Measurements from ENCODE around the gene SLC2A2. TPM values are rescaled to one million over a fixed set of nuclear protein-coding genes. Genes with fewer than 3 reads are reported as not detected.
A peak's percentile ranks its signal among the peaks of the same experiment; 100 is the strongest.

The SLC2A2 gene
- polyA plus RNA-seq (2013) = not detected in 2 replicates

DNA sequence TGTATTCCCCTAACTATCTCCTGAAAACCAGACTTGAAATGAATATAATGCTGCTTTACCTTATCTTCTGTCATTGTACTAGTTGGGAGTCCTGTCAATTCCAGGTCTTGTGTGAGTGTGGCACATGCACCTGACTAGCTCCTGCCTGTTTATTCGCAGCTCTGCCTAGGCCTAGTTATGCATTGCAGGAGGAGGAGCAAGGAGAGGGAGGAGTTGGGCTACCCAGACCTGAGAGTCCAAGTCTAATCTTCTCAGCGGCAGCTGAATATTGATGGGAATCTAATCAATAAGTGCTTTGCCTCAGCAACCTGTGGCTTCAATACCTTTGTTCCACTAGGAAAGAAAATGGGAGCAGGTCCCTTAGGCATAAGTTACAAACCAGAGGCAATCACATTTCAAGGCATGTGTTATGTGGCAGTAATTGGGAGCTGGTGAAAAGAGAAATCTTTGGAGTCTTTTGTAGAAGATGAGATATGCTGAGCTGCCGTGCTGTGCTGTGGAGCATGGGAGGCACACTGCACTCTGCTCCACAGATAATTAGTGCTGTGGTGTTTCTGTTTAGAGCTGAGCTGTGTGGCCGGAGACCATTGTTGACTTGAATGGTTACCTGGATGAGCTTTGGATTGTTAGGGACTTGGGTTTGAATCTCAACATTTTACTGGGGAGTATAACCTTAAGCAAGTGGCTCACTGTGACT is at the start of gene SLC2A2:
SLC2A2 (minus strand) TSS at position 124 of the 697 bp plus-strand sequence; CDS start at position 74, 50 bp downstream.
- Histone ChIP-seq H2BK5ac (ENCODE audit: low read depth, low read length, poor library complexity) (no peak within 1 kb of the TSS), H3K79me2 (ENCODE audit: control insufficient read depth, insufficient read depth, low read length, poor library complexity) (no peaks in the 10 kb centered on the region), H4K91ac (ENCODE audit: low read depth, low read length) (no peak within 1 kb of the TSS), H3K27ac (ENCODE audit: low read depth, low read length) (no peak within 1 kb of the TSS), H2AFZ (ENCODE audit: insufficient read depth, low read length, poor library complexity) (no peak within 1 kb of the TSS), H4K12ac (ENCODE audit: low read depth, low read length) (no peak within 1 kb of the TSS), H2BK120ac (ENCODE audit: insufficient read depth, low read length, poor library complexity) (no peak within 1 kb of the TSS), H3K27me3 (ENCODE audit: insufficient read depth, low read length) (no peaks in the 10 kb centered on the region), H2AK5ac (ENCODE audit: low read length) (no peak within 1 kb of the TSS), H3K9ac (ENCODE audit: low read length) (no peak within 1 kb of the TSS), H3K79me1 (ENCODE audit: low read length) (no peaks in the 10 kb centered on the region), H3K4me1 (ENCODE audit: control insufficient read depth in 1 of 2, insufficient read depth in 2 of 2, low read length in 2 of 2) (peaks cover 3 to 9% of the 10 kb centered on the region in 2 experiments), H3K18ac (ENCODE audit: low read length) (no peak within 1 kb of the TSS), H2BK12ac (ENCODE audit: low read length) (no peak within 1 kb of the TSS), H3K9me3 (ENCODE audit: insufficient read depth, low read depth, low read length) (no peaks in the 10 kb centered on the region), H4K8ac (ENCODE audit: low read depth, low read length) (no peak within 1 kb of the TSS), H3K4me2 (ENCODE audit: low read length) (no peak within 1 kb of the TSS), H3K36me3 (ENCODE audit: control insufficient read depth in 1 of 2, insufficient read depth in 2 of 2, low read length in 2 of 2) (no peaks in the 10 kb centered on the region), H3K14ac (ENCODE audit: low read length) (no peak within 1 kb of the TSS), H3K4ac (ENCODE audit: low read depth, low read length) (no peak within 1 kb of the TSS), H3K4me3 (ENCODE audit: low read depth, low read length) (no peak within 1 kb of the TSS), H3K23ac (ENCODE audit: low read length) (no peak within 1 kb of the TSS)
- no peak for DNase-seq
- WGBS (ENCODE audit: extremely low coverage, insufficient coverage, insufficient read length) = no CpG with 5 or more reads among the region's 4 CpGs

DNA sequence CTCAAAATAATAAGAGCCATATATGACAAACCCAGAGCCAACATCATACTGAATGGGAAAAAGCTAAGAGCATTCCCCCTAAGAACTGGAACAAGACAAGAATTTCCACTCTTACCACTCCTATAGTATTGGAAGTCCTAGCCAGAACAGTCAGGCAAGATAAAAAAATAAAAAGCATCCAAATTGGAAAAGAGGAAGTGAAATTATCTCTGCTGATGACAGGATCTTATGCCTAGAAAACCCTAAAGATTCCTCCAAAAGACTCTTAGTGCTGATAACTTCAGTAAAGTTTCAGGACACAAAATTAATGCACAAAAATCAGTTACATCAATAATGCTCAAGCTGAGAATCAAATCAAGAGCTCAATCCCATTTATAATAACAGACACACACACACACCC is 45.9 kb upstream of the SLC2A2 start:
- Histone ChIP-seq H3K23ac (ENCODE audit: low read length) (no peak overlapping the region), H3K4me3 (ENCODE audit: low read depth, low read length) (no peak overlapping the region), H2BK120ac (ENCODE audit: insufficient read depth, low read length, poor library complexity) (no peak overlapping the region), H2BK5ac (ENCODE audit: low read depth, low read length, poor library complexity) (no peak overlapping the region), H2AFZ (ENCODE audit: insufficient read depth, low read length, poor library complexity) (no peak overlapping the region), H3K9ac (ENCODE audit: low read length) (no peak overlapping the region), H3K14ac (ENCODE audit: low read length) (no peak overlapping the region), H4K91ac (ENCODE audit: low read depth, low read length) (no peak overlapping the region), H3K79me2 (ENCODE audit: control insufficient read depth, insufficient read depth, low read length, poor library complexity) (no peaks in the 10 kb centered on the region), H3K27ac (ENCODE audit: low read depth, low read length) (no peak overlapping the region), H4K8ac (ENCODE audit: low read depth, low read length) (no peak overlapping the region), H3K4me2 (ENCODE audit: low read length) (no peak overlapping the region), H3K4me1 (ENCODE audit: control insufficient read depth in 1 of 2, insufficient read depth in 2 of 2, low read length in 2 of 2) (no peaks in the 10 kb centered on the region), H3K79me1 (ENCODE audit: low read length) (no peaks in the 10 kb centered on the region), H3K18ac (ENCODE audit: low read length) (no peak overlapping the region), H3K27me3 (ENCODE audit: insufficient read depth, low read length) (no peaks in the 10 kb centered on the region), H2AK5ac (ENCODE audit: low read length) (no peak overlapping the region), H3K4ac (ENCODE audit: low read depth, low read length) (no peak overlapping the region), H2BK12ac (ENCODE audit: low read length) (no peak overlapping the region), H3K36me3 (ENCODE audit: control insufficient read depth in 1 of 2, insufficient read depth in 2 of 2, low read length in 2 of 2) (no peaks in the 10 kb centered on the region), H4K12ac (ENCODE audit: low read depth, low read length) (no peak overlapping the region), H3K9me3 (ENCODE audit: insufficient read depth, low read depth, low read length) (no peaks in the 10 kb centered on the region)
- no peak for DNase-seq

DNA sequence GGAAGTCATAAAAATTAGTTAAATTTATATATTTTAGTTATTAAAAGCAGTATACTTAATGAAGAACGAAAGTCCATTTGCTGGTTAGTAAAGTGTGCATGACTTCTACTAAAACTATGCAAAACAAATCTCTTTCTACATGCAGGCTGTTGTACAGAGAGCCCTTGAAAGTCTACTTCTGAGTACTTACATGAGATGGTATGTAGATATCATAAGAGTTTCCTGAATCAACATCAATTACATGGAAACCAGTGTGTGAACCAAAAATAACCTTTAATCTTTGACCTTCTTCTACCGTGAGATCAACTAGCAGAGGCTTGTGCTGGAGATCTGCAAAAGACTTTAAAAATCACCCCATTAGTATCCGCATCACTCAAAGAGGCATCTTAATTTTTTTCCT is 42.1 kb upstream of the SLC2A2 start:
- H4K91ac ChIP-seq (ENCODE audit: low read depth, low read length) = no peak overlapping the region
- no peak overlapping the region for H4K12ac ChIP-seq (ENCODE audit: low read depth, low read length)
- DNase-seq = peak in 1 of 2 donors; percentile 49
- H3K79me1 ChIP-seq (ENCODE audit: low read length) = no peaks in the 10 kb centered on the region
- no peaks in the 10 kb centered on the region for H3K79me2 ChIP-seq (ENCODE audit: control insufficient read depth, insufficient read depth, low read length, poor library complexity)
- H2BK5ac ChIP-seq (ENCODE audit: low read depth, low read length, poor library complexity) = no peak overlapping the region
- no peak overlapping the region for H3K14ac ChIP-seq (ENCODE audit: low read length)
- no peaks in the 10 kb centered on the region for H3K36me3 ChIP-seq (ENCODE audit: control insufficient read depth in 1 of 2, insufficient read depth in 2 of 2, low read length in 2 of 2)
- no peaks in the 10 kb centered on the region for H3K4me1 ChIP-seq (ENCODE audit: control insufficient read depth in 1 of 2, insufficient read depth in 2 of 2, low read length in 2 of 2)
- H3K9ac ChIP-seq (ENCODE audit: low read length) = no peak overlapping the region
- H2BK12ac ChIP-seq (ENCODE audit: low read length) = no peak overlapping the region
- no peak overlapping the region for H2AFZ ChIP-seq (ENCODE audit: insufficient read depth, low read length, poor library complexity)
- H3K4me2 ChIP-seq (ENCODE audit: low read length) = no peak overlapping the region
- H2BK120ac ChIP-seq (ENCODE audit: insufficient read depth, low read length, poor library complexity) = no peak overlapping the region
- no peak overlapping the region for H3K4ac ChIP-seq (ENCODE audit: low read depth, low read length)
- no peak overlapping the region for H3K4me3 ChIP-seq (ENCODE audit: low read depth, low read length)
- H3K18ac ChIP-seq (ENCODE audit: low read length) = no peak overlapping the region
- no peak overlapping the region for H3K23ac ChIP-seq (ENCODE audit: low read length)
- no peak overlapping the region for H2AK5ac ChIP-seq (ENCODE audit: low read length)
- no peak overlapping the region for H4K8ac ChIP-seq (ENCODE audit: low read depth, low read length)
- no peak overlapping the region for H3K27ac ChIP-seq (ENCODE audit: low read depth, low read length)
- WGBS (ENCODE audit: extremely low coverage, insufficient coverage, insufficient read length) = no CpG with 5 or more reads among the region's 3 CpGs
- H3K27me3 ChIP-seq (ENCODE audit: insufficient read depth, low read length) = no peaks in the 10 kb centered on the region
- H3K9me3 ChIP-seq (ENCODE audit: insufficient read depth, low read depth, low read length) = no peaks in the 10 kb centered on the region

GRCh38 chr3:171066206-171066605 is 39.7 kb upstream of the SLC2A2 start:
- Histone ChIP-seq H2BK12ac (ENCODE audit: low read length) (no peak overlapping the region), H3K27ac (ENCODE audit: low read depth, low read length) (no peak overlapping the region), H4K8ac (ENCODE audit: low read depth, low read length) (no peak overlapping the region), H4K91ac (ENCODE audit: low read depth, low read length) (no peak overlapping the region), H4K12ac (ENCODE audit: low read depth, low read length) (no peak overlapping the region), H3K79me1 (ENCODE audit: low read length) (no peaks in the 10 kb centered on the region), H3K14ac (ENCODE audit: low read length) (no peak overlapping the region), H3K18ac (ENCODE audit: low read length) (no peak overlapping the region), H3K79me2 (ENCODE audit: control insufficient read depth, insufficient read depth, low read length, poor library complexity) (no peaks in the 10 kb centered on the region), H3K9me3 (ENCODE audit: insufficient read depth, low read depth, low read length) (no peaks in the 10 kb centered on the region), H3K27me3 (ENCODE audit: insufficient read depth, low read length) (no peaks in the 10 kb centered on the region), H2AK5ac (ENCODE audit: low read length) (no peak overlapping the region), H3K4me2 (ENCODE audit: low read length) (no peak overlapping the region), H3K4ac (ENCODE audit: low read depth, low read length) (no peak overlapping the region), H3K23ac (ENCODE audit: low read length) (no peak overlapping the region), H2BK5ac (ENCODE audit: low read depth, low read length, poor library complexity) (no peak overlapping the region), H2AFZ (ENCODE audit: insufficient read depth, low read length, poor library complexity) (no peak overlapping the region), H3K4me1 (ENCODE audit: control insufficient read depth in 1 of 2, insufficient read depth in 2 of 2, low read length in 2 of 2) (no peaks in the 10 kb centered on the region), H2BK120ac (ENCODE audit: insufficient read depth, low read length, poor library complexity) (no peak overlapping the region), H3K9ac (ENCODE audit: low read length) (no peak overlapping the region), H3K4me3 (ENCODE audit: low read depth, low read length) (no peak overlapping the region), H3K36me3 (ENCODE audit: control insufficient read depth in 1 of 2, insufficient read depth in 2 of 2, low read length in 2 of 2) (no peaks in the 10 kb centered on the region)
- no CpG with 5 or more reads among the region's 6 CpGs for WGBS (ENCODE audit: extremely low coverage, insufficient coverage, insufficient read length)
- DNase-seq = no peak

All from trophoblast cell (in vitro differentiated cells and primary cell).